HG02981 (cell line): ENCODE measurements around the gene FMN1.

Experiments used
- ATAC-seq: cut with Tn5 transposase; IDR thresholded peaks from one replicate; pipeline ENCODE4 v1.9.1; 2021; ENCODE audit warnings: mild to moderate bottlenecking, moderate library complexity; ENCODE audit not compliant: unreplicated experiment

The FMN1 gene

GRCh38 chr15:32843219-32843815 is 351.2 kb downstream of the FMN1 start:
- no peak for ATAC-seq

- ATAC-seq: no peak
Observed at GRCh38 chr15:32842081-32842480, 352.4 kb downstream of the FMN1 start.

- ATAC-seq: no peak
Observed at GRCh38 chr15:32840507-32841245, 353.8 kb downstream of the FMN1 start.

- ATAC-seq: no peak
Observed at GRCh38 chr15:32838820-32839219, 355.7 kb downstream of the FMN1 start.

- no peak for ATAC-seq
Observed at GRCh38 chr15:32838338-32838737, 356.2 kb downstream of the FMN1 start.

- no peak for ATAC-seq
Observed at GRCh38 chr15:32837935-32838334, 356.6 kb downstream of the FMN1 start.

GRCh38 chr15:32834156-32834555 is 360.4 kb downstream of the FMN1 start:
- peak; percentile 91 for ATAC-seq

- ATAC-seq: no peak
Observed at GRCh38 chr15:32833379-32833821, 361.1 kb downstream of the FMN1 start.

GRCh38 chr15:32831485-32831884 is 363.0 kb downstream of the FMN1 start:
- no peak for ATAC-seq

GRCh38 chr15:32830241-32830640 is 364.3 kb downstream of the FMN1 start:
- no peak for ATAC-seq

GRCh38 chr15:32829436-32829835 is 365.1 kb downstream of the FMN1 start:
- ATAC-seq: no peak

GRCh38 chr15:32828507-32829186 is 365.9 kb downstream of the FMN1 start:
- ATAC-seq: no peak

- ATAC-seq: no peak
Observed at GRCh38 chr15:32826685-32827084, 367.8 kb downstream of the FMN1 start.

GRCh38 chr15:32825219-32825618 is 369.3 kb downstream of the FMN1 start:
- no peak for ATAC-seq

- no peak for ATAC-seq
Observed at GRCh38 chr15:32824777-32825176, 369.7 kb downstream of the FMN1 start.

GRCh38 chr15:32823750-32824149 is 370.8 kb downstream of the FMN1 start:
- no peak for ATAC-seq

- no peak for ATAC-seq
Observed at GRCh38 chr15:32822739-32823138, 371.8 kb downstream of the FMN1 start.

- ATAC-seq: no peak
Observed at GRCh38 chr15:32819448-32819847, 375.1 kb downstream of the FMN1 start.

- ATAC-seq: no peak
Observed at GRCh38 chr15:32818758-32819447, 375.6 kb downstream of the FMN1 start.

- ATAC-seq: no peak
Observed at GRCh38 chr15:32817577-32817976, 376.9 kb downstream of the FMN1 start.

- ATAC-seq: no peak
Observed at GRCh38 chr15:32807331-32807730, 387.2 kb downstream of the FMN1 start.
